GM19328 (cell line): ENCODE results near the gene PACSIN1.

Experiments used
- ATAC-seq: cut with Tn5 transposase; IDR thresholded peaks from one replicate; pipeline ENCODE4 v1.9.1; 2021; ENCODE audit warnings: mild to moderate bottlenecking, moderate library complexity; ENCODE audit not compliant: unreplicated experiment

PACSIN1 gene

GRCh38 chr6:34514112-34514511 lies 48.2 kb downstream of the PACSIN1 start:
- no peak for ATAC-seq

GRCh38 chr6:34514593-34515472 lies 49.0 kb downstream of the PACSIN1 start:
- no peak for ATAC-seq

GRCh38 chr6:34515473-34516387 lies 49.9 kb downstream of the PACSIN1 start:
- no peak for ATAC-seq

GRCh38 chr6:34516391-34517324 lies 50.8 kb downstream of the PACSIN1 start:
- ATAC-seq: no peak

- ATAC-seq: no peak
These were observed 51.6 kb downstream of the PACSIN1 start for GRCh38 chr6:34517461-34517881.

GRCh38 chr6:34517966-34518365 lies 52.1 kb downstream of the PACSIN1 start:
- no peak for ATAC-seq

- no peak for ATAC-seq
These were observed 52.9 kb downstream of the PACSIN1 start for GRCh38 chr6:34518669-34519365.

- ATAC-seq: no peak
These were observed 54.2 kb downstream of the PACSIN1 start for GRCh38 chr6:34519971-34520644.

- ATAC-seq: no peak
These were observed 55.0 kb downstream of the PACSIN1 start for GRCh38 chr6:34520645-34521462.

- no peak for ATAC-seq
These were observed 55.8 kb downstream of the PACSIN1 start for GRCh38 chr6:34521463-34522285.

GRCh38 chr6:34522761-34523160 lies 56.9 kb downstream of the PACSIN1 start:
- ATAC-seq: no peak

GRCh38 chr6:34523441-34524206 lies 57.7 kb downstream of the PACSIN1 start:
- no peak for ATAC-seq

- no peak for ATAC-seq
These were observed 58.6 kb downstream of the PACSIN1 start for GRCh38 chr6:34524499-34524898.

- ATAC-seq: no peak
These were observed 59.1 kb downstream of the PACSIN1 start for GRCh38 chr6:34524971-34525370.

GRCh38 chr6:34525431-34526175 lies 59.7 kb downstream of the PACSIN1 start:
- ATAC-seq: no peak

GRCh38 chr6:34526241-34526972 lies 60.5 kb downstream of the PACSIN1 start:
- ATAC-seq: no peak
